Measurements from ENCODE around the gene HEATR1.

DNA sequence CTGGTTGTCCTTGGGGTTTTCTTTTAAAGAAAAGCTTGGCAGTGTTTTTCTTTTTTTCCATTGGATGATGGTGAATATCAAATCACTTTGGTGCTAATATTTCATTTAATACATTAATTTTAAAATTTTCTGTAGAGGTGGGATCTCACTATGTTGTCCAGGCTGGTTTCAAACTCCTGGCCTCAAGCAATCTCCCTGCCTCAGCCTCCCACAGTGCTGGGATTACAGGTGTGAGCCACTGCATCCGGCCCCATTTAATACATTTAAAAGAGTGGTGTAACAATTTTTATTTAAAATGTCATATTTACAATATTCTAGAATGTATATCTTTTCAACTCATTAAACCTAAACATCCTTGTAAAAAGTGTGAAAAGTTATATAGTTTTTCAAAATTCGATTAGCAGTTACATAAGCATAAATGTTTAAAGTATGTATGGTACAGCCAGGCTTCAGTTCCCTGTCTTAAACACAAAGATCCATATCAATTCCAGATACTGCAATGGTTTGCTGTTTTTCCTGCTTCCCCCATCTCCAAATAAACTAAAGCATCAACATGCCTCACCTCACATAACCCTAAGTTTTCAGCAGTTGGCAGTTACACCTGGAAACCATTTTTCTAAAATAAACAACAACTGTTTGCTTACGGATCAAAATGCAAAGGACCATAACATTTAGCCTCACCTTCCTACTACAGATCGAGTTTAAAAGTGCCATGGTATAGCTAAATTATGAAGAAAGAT is 89.4 kb downstream of the HEATR1 start:
- TF ChIP-seq, protein P1, sequence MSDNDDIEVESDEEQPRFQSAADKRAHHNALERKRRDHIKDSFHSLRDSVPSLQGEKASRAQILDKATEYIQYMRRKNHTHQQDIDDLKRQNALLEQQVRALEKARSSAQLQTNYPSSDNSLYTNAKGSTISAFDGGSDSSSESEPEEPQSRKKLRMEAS (IDR thresholded peaks at IDR 0.05; ENCODE audit: low read depth, low read length) = no peak
- TF ChIP-seq, protein P2, sequence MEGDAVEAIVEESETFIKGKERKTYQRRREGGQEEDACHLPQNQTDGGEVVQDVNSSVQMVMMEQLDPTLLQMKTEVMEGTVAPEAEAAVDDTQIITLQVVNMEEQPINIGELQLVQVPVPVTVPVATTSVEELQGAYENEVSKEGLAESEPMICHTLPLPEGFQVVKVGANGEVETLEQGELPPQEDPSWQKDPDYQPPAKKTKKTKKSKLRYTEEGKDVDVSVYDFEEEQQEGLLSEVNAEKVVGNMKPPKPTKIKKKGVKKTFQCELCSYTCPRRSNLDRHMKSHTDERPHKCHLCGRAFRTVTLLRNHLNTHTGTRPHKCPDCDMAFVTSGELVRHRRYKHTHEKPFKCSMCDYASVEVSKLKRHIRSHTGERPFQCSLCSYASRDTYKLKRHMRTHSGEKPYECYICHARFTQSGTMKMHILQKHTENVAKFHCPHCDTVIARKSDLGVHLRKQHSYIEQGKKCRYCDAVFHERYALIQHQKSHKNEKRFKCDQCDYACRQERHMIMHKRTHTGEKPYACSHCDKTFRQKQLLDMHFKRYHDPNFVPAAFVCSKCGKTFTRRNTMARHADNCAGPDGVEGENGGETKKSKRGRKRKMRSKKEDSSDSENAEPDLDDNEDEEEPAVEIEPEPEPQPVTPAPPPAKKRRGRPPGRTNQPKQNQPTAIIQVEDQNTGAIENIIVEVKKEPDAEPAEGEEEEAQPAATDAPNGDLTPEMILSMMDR (IDR thresholded peaks at IDR 0.05; ENCODE audit: low read depth, low read length) = no peak
- no peak for TF ChIP-seq POLR2A (IDR thresholded peaks at IDR 0.05; ENCODE audit: extremely low read depth, insufficient read length)
